B cell (primary cell): ENCODE data around the gene PHLPP1. TPM values are rescaled to one million over a fixed set of nuclear protein-coding genes. Genes with fewer than 3 reads are reported as not detected.

ENCODE experiments used
- ATAC-seq: fragments of 200-7000 bp; cut with Tn5 transposase; one replicate; pipeline ENCODE4 v1.10.0; 2021; ENCODE audit warnings: low read depth, mild to moderate bottlenecking, moderate number of reproducible peaks, moderate library complexity
- CTCF ChIA-PET: fragments of 350-600 bp; sonication (Branson Sonifier 250); formaldehyde crosslinking; loops from one replicate; lab custom pipeline; 2021; ENCODE audit warnings: antibody characterized with exemption, inconsistent platforms; lab: Charles Lee
- POLR2A ChIA-PET: fragments of 350-600 bp; sonication (Branson Sonifier 250); formaldehyde crosslinking; loops from one replicate; lab custom pipeline; 2021; ENCODE audit warnings: antibody characterized with exemption; lab: Charles Lee
- DNase-seq: peaks from one replicate; pipeline ENCODE4 v3.0.0; 2013
- H2AFZ ChIP-seq: 2 replicates; pipeline ENCODE4 v1.6.1; 2012; ENCODE audit warnings: mild to moderate bottlenecking, low read depth, low read length; ENCODE audit not compliant: insufficient read depth, poor library complexity, severe bottlenecking
- H3K27ac ChIP-seq, 2 donors: 1 replicate in 1 of 2; 2 replicates in 1 of 2; pipeline ENCODE4 v1.5.1; 2012 to 2013; ENCODE audit warnings: low read length in 2 of 2, mild to moderate bottlenecking in 2 of 2, moderate library complexity in 1 of 2
- H3K27me3 ChIP-seq, 4 experiments: fragments of 200-600 bp in 1 of 4; sonication (generic) in 1 of 4; replicated peaks in 1 of 4; 1 replicate in 2 of 4; 2 replicates in 2 of 4; pipeline versions ENCODE4 v1.6.1 to v1.7.0; 2013 to 2016; ENCODE audit warnings: low read length in 3 of 4, mild to moderate bottlenecking in 2 of 4, mixed read lengths in 1 of 4, moderate library complexity in 1 of 4; ENCODE audit not compliant: insufficient read depth in 4 of 4, control insufficient read depth in 3 of 4; ENCODE audit errors: control extremely low read depth in 1 of 4
- H3K36me3 ChIP-seq, 2 experiments: replicated peaks in 1 of 2; 1 replicate in 1 of 2; 2 replicates in 1 of 2; pipeline versions ENCODE4 v1.6.1 to v1.7.1; 2013; ENCODE audit warnings: low read length in 1 of 2; ENCODE audit not compliant: insufficient read depth in 2 of 2, control insufficient read depth in 1 of 2; ENCODE audit errors: control extremely low read depth in 1 of 2, extremely low read depth in 1 of 2
- H3K4me1 ChIP-seq, 2 donors: fragments of 200-600 bp in 1 of 2; sonication (generic) in 1 of 2; 1 replicate in 1 of 2; 2 replicates in 1 of 2; pipeline versions ENCODE4 v1.5.1 to v1.6.1; 2013 to 2017; ENCODE audit warnings: low read length in 2 of 2; ENCODE audit not compliant: control insufficient read depth in 2 of 2, insufficient read depth in 2 of 2
- H3K4me2 ChIP-seq: replicated peaks from 2 replicates; pipeline ENCODE3; 2012; ENCODE audit warnings: mild to moderate bottlenecking, low read depth, low read length; ENCODE audit not compliant: poor library complexity, severe bottlenecking
- H3K4me3 ChIP-seq, 5 experiments: fragments of 200-600 bp in 1 of 5; sonication (generic) in 1 of 5; 1 replicate in 3 of 5; 2 replicates in 2 of 5; pipeline versions ENCODE4 v1.5.1 to v1.7.0; 2011 to 2016; ENCODE audit warnings: low read length in 4 of 5, mild to moderate bottlenecking in 4 of 5, low read depth in 2 of 5, control low read depth in 1 of 5, moderate library complexity in 1 of 5; ENCODE audit not compliant: insufficient read depth in 1 of 5; ENCODE audit errors: control extremely low read depth in 1 of 5, extremely low read depth in 1 of 5
- H3K79me2 ChIP-seq: fragments of 200-600 bp; sonication (generic); one replicate; pipeline ENCODE4 v1.6.0; 2016; ENCODE audit warnings: low read length; ENCODE audit not compliant: control insufficient read depth, insufficient read depth
- H3K9ac ChIP-seq: fragments of 200-600 bp; sonication (generic); 2 replicates; pipeline ENCODE4 v1.6.1; 2017; ENCODE audit warnings: mild to moderate bottlenecking, low read length, moderate library complexity
- H3K9me3 ChIP-seq, 3 donors: one replicate each; pipeline versions ENCODE4 v1.6.1 to v1.7.1; 2013; ENCODE audit warnings: low read length in 2 of 3; ENCODE audit not compliant: control insufficient read depth in 2 of 3, insufficient read depth in 1 of 3; ENCODE audit errors: control extremely low read depth in 1 of 3
- H4K20me1 ChIP-seq: 2 replicates; pipeline ENCODE4 v1.6.0; 2012; ENCODE audit warnings: mild to moderate bottlenecking, low read length; ENCODE audit not compliant: insufficient read depth, control insufficient read depth, poor library complexity, severe bottlenecking
- H3K27ac Mint-ChIP-seq: one replicate; pipeline ENCODE4 v1.8.0; 2021; ENCODE audit warnings: mixed read lengths
- H3K27me3 Mint-ChIP-seq: one replicate; pipeline ENCODE4 v1.8.0; 2021; ENCODE audit warnings: mixed read lengths
- H3K4me1 Mint-ChIP-seq: one replicate; pipeline ENCODE4 v1.8.0; 2021; ENCODE audit warnings: mixed read lengths
- H3K4me3 Mint-ChIP-seq: one replicate; pipeline ENCODE4 v1.8.0; 2021; ENCODE audit warnings: mixed read lengths
- H3K9me3 Mint-ChIP-seq: one replicate; pipeline ENCODE4 v1.8.0; 2022; ENCODE audit warnings: mixed read lengths; ENCODE audit not compliant: insufficient read depth
- CTCF ChIP-seq: fragments of 200-600 bp; IDR thresholded peaks from one replicate; pipeline ENCODE4 v1.8.0; 2022; ENCODE audit warnings: antibody characterized with exemption, mild to moderate bottlenecking
- EZH2 ChIP-seq: IDR thresholded peaks from 2 replicates; pipeline ENCODE4 v1.6.1; 2012; ENCODE audit warnings: borderline replicate concordance, low read depth, mild to moderate bottlenecking, moderate library complexity, low read length; ENCODE audit not compliant: insufficient read depth, poor library complexity, severe bottlenecking
- WGBS: methylation state at CpG from one replicate; pipeline ENCODE4 v1.1.5; 2013; ENCODE audit warnings: missing lambda C conversion rate; ENCODE audit not compliant: insufficient coverage; 5-methylcytosine and 5-hydroxymethylcytosine counted together
- intact Hi-C: fragments of 100-400 bp; cut with micrococcal nuclease; formaldehyde crosslinking; loops from one replicate; pipeline ENCODE4 v1.10.0; 2022
- polyA plus RNA-seq: library from polyadenylated mRNA; depleted of rRNA; stranded (reverse); fragments of >200 nt; gene quantifications from 2 replicates; pipeline ENCODE4 v1.2.3, GENCODE V29; 2012
- total RNA-seq, 2 donors: library from RNA; stranded (reverse); fragments of 120-200 nt in 1 of 2; gene quantifications; 1 replicate in 1 of 2; 2 replicates in 1 of 2; pipeline versions ENCODE4 v1.2.3 to v1.2.4, GENCODE V29; 2013 to 2022

Gene PHLPP1
- total and polyA plus RNA-seq, 2 donors (not counting 1 experiment from before 2014, with no cell fraction given), result 3.0 to 20.7 TPM

- Histone ChIP-seq H2AFZ (no peak overlapping the region), H3K4me3 (no peak overlapping the region), H3K4me2 (no peak overlapping the region), H3K4me1 (no peaks in the 10 kb centered on the region), H3K27me3 (no peaks in the 10 kb centered on the region), H4K20me1 (no peaks in the 10 kb centered on the region), H3K36me3 (no peaks in the 10 kb centered on the region), H3K27ac (no peak overlapping the region), H3K9me3 (peaks cover 0 to 2% (median 0%) of the 10 kb centered on the region in 3 donors), H3K9ac (no peak overlapping the region), H3K79me2 (peaks cover 2% of the 10 kb centered on the region)
- ATAC-seq (no peak), DNase-seq (no peak)
- intact Hi-C loops, result no loop called here
- TF ChIP-seq EZH2, result no peak
- no peak for TF ChIP-seq CTCF
- Mint-ChIP-seq H3K27me3 (no peaks in the 10 kb centered on the region), H3K9me3 (no peaks in the 10 kb centered on the region), H3K4me3 (no peak overlapping the region), H3K27ac (no peak overlapping the region), H3K4me1 (peaks cover 14% of the 10 kb centered on the region)
- ChIA-PET POLR2A (interaction anchor here (0.6 kb wide), 1 partner anchor 15 kb away, joined by 3 read pairs; no protein-coding TSS in a partner anchor), CTCF (no interaction called here)
- WGBS, result 100% methylated on average over 1 of the region's 2 CpGs
These were observed 137.5 kb downstream of the PHLPP1 start for GRCh38 chr18:62852851-62853250.

- Histone ChIP-seq H4K20me1 (no peaks in the 10 kb centered on the region), H3K9me3 (peaks cover 0 to 2% (median 0%) of the 10 kb centered on the region in 3 donors), H3K27me3 (no peaks in the 10 kb centered on the region), H3K4me1 (no peaks in the 10 kb centered on the region), H3K9ac (no peak overlapping the region), H2AFZ (no peak overlapping the region), H3K4me3 (no peak overlapping the region), H3K27ac (no peak overlapping the region), H3K4me2 (no peak overlapping the region), H3K79me2 (peaks cover 2% of the 10 kb centered on the region), H3K36me3 (peaks cover 0 to 3% of the 10 kb centered on the region in 2 experiments)
- TF ChIP-seq EZH2, result no peak
- TF ChIP-seq CTCF, result no peak
- 88% methylated on average over 3 of the region's 7 CpGs for WGBS
- H3K4me1 Mint-ChIP-seq, result peaks cover 10% of the 10 kb centered on the region
- no peak overlapping the region for H3K4me3 Mint-ChIP-seq
- ATAC-seq (no peak), DNase-seq (no peak)
- CTCF ChIA-PET, result interaction anchor here (0.7 kb wide), 1 partner anchor 1144 kb away, joined by 3 read pairs; no protein-coding TSS in a partner anchor
- no peaks in the 10 kb centered on the region for H3K9me3 Mint-ChIP-seq
- H3K27me3 Mint-ChIP-seq, result no peaks in the 10 kb centered on the region
- intact Hi-C loops, result no loop called here
- H3K27ac Mint-ChIP-seq, result no peak overlapping the region
- POLR2A ChIA-PET, result no interaction called here
These were observed 141.0 kb downstream of the PHLPP1 start for GRCh38 chr18:62856294-62856693.
